SIG-M5 (cell line): ENCODE results near the gene CAV3.

Source experiments
- DNase-seq: peaks from one replicate; lab custom pipeline; 2025; lab: John Stamatoyannopoulos, UW

CAV3 gene

DNA sequence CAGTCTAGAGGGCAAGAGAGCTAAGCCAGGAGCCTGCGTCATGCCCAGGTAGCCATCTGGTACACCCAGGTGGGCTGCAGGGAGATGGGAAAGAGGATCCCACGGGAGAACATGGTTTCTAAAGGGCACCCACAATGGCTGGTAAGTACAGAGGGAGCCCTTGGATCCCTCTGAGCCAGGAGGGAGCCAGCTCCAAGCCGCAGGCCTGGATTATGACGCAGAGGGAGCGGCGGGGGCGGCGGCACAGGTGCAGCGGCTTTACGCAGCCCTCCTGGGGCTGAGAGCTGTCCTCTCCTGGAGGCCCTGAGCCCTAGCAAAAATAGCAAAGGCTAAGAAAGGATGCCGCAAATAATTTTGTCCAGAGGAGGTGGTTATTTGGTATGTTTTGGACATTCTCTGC lies 2.8 kb downstream of the CAV3 start:
- no peak for DNase-seq

GRCh38 chr3:8737301-8737700 lies 3.7 kb downstream of the CAV3 start:
- no peak for DNase-seq

DNA sequence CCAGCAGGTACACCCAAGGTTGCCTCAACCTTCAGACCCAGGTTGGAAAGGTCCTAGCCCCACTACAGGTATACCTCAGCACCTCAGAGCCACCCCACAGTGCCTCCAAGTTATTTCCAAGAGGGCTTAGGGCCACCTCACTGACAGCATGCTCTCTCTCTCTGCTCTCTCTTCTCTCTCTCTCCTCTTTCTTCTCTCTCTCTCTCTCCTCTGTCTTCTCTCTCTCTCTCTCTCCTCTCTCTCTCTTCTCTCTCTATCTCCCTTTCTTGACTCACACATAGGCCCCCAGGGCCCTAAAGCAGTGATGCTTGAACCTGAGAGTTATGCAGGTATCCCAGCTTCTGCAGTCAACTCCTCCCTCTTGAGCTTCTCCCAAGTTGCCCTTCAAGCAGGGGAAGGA lies 4.2 kb downstream of the CAV3 start:
- DNase-seq = no peak

DNA sequence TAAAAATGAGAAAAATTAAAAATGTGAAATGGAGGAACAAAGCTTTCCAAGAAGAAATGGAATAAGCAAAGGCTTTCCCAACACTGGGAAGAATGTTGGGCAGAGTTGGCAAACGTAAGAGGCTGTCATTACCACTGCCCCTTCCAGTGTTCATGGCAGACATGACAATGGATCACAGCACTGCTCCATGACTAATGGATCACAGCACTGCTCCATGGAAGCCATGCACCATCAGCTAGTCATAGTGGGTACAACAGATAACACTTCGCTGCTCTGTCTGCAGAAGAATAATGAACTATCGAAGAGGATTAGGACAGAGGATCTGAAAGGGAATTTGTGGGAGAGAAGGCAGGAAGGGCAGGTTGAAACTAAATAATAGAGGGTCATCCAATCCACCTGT lies 5.0 kb downstream of the CAV3 start:
- no peak for DNase-seq

DNA sequence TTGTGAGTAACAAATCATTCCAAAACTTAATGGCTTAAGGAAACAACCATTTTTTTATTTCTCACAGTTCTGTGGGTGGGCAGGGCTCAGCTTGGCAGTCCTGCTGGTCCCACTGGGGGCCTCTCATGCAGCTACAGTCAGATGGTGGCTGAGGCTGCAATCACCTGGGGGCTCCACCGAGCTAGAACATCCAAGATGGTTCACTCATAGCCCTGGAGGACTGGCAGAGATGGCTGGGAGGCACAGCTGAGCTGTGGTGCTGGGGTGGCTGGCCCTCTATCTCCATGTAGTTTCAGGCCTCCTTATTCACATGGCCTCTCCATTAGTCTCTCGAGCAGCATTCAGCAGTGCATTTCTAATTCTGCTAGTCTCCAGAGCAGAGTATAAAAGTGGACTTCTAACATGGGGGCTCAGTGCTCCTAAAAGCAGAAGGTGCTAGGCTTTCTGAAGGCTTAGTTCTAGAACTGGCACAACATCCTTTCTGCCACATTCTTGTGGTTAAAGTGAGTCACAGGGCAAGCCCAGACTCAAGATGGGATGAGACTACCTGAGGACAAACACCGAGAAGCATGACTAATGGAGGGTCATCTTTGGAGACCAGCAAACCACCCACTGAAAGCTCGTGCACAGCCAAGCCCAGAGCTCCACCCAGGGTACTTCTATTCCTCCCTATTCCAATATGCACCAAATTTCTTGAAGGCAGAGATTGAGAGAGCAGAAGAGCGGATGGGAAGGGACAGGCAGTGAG lies 6.3 kb downstream of the CAV3 start:
- no peak for DNase-seq

DNA sequence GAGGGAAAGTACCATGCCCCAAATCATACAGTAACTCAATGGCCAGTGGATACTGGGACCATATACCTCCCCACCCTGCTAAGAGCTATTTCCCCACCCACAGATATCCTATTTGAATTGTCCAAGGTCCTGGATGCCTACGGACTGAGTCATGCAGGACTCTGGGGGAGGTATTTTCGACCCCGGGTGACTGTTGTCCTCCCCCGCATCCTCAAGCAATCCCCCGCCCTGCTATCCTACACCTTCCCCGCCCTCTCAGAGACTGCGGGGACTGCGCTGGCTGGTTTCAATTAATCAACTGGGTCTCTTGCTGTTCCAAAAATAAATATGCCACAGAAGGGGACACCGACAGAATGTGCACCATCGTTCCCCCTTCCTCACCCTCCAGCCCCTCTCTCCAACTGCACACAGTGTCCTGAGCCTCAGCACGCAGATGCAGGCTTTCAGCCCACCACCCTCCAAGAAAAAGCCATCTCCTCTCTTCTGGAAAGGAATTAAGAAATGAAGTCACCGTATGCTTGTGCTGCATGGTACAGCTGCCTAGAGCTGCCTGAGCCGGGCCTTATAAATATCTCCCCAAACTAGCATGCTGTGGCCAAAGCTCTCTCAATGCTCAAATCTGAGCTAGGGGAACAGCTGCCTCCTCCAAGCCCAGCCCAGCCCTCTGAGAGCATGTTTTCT lies 8.1 kb downstream of the CAV3 start:
- DNase-seq = no peak

GRCh38 chr3:8743021-8743601 lies 9.5 kb downstream of the CAV3 start:
- DNase-seq = no peak

GRCh38 chr3:8743911-8744310 lies 10.3 kb downstream of the CAV3 start:
- DNase-seq = no peak

DNA sequence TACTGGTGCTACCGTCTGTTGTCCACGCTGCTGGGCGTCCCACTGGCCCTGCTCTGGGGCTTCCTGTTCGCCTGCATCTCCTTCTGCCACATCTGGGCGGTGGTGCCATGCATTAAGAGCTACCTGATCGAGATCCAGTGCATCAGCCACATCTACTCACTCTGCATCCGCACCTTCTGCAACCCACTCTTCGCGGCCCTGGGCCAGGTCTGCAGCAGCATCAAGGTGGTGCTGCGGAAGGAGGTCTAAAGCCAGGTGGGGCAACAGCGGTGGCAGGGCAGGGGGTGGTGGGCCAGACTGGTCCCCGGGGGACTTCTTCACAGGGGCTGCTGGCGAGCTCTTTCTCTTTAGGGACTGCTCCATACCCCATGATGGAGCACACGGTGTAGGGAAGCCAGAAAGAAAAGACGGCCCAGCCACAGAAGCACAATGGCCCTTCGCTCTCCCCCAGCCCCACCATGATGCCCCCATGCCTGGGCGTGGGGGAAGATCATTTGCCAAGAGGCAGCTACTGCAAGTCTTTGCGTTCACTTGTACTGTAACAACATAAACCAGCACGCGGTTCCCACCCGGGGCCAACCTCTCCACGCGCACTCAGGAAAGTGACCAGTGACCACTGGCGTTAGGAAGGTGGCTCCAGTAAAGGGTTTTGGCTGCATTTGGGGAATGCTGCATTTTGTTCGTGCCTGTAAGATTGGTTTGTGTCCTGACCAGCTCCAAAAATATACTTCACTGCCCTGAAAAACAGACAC lies 12.2 kb downstream of the CAV3 start:
- DNase-seq = no peak

GRCh38 chr3:8746780-8747345 lies 13.3 kb downstream of the CAV3 start:
- no peak for DNase-seq

GRCh38 chr3:8749316-8749715 lies 15.7 kb downstream of the CAV3 start:
- no peak for DNase-seq

DNA sequence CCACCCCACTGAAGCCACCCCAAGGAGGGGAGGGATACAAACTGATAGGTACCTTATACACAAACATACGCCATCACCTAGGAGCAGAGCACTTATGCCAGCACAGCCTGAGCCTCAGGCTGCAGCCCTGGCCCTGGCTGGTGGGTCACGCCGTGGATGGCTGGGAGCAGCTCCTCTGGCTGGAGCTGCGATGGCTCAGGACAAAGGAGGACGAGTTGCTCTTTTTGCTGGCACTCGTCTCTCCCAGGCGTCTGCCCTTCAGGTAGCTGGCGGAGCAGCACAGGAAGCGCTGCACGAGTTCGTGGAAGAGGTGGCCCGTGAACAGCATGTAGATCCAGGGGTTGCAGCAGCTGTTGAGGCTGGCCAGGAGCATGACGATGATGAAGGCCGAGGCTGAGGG lies 19.2 kb downstream of the CAV3 start:
- no peak for DNase-seq

DNA sequence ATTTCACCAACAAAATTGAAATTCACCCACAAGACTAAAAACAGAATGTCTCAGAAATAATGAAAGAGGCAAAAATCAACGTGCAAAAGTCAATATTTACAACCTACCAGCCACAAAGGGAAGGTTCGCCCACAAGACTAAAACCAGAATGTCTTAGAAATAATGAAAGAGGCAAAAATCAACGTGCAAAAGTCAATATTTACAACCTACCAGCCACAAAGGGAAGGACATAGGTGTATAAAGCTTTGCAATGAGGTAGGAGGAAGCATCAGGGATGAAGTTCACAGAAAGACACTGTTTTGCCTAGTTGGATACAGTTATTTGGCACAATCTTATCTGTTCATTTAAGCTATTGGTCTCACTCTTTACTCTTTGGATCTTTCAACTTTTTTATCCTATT lies 21.5 kb downstream of the CAV3 start:
- DNase-seq = no peak

DNA sequence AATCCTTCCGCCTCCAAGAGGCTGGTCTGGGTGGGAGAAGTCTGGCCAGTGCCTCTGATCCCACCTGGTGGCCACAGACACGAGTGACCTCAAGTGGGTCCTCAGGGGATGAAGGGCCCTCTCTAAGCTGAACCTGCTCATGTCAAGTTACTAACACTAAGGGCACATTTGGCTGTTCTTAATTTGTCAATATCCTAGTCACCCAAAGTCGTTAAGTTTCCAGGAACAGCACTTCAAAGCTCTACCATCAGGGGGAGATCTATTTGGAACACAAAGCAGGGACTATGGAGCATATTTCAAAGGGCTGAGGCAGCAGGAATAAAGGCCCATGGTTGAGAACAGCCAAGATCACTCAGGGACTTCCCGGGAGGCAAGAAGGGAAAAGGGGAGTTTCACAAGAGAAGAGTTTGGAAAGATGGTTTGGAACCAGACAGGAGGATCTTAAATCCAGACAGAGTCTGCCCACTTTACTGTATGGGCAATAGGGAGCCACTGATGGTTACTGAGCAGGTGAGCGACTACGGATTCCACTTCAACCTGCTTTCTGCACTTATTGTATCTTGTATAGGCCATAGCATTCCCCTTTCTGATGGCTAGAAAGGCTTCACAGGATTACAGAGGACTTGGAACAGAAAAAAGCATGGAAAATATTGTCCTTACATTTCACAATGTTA lies 22.1 kb downstream of the CAV3 start:
- DNase-seq = no peak

DNA sequence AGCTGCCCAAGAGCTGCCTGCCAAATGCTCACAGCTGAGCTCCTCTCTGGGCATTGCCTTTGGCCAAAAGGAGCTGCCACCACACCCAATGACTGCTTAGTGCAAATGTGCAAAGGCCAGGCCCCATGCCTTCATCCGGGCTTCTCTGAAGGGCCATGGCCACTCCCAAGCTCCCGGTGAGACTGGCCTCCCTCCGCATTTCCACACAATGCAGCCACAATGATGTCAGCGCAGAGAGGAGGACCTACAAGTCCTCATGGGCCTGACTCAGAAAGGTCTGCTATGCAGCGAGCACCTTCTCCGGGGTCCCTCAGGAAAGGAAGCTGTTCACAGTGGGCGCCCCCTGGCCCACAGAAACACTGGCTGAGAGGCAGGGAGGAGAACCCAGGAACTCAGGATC lies 23.1 kb downstream of the CAV3 start:
- no peak for DNase-seq

DNA sequence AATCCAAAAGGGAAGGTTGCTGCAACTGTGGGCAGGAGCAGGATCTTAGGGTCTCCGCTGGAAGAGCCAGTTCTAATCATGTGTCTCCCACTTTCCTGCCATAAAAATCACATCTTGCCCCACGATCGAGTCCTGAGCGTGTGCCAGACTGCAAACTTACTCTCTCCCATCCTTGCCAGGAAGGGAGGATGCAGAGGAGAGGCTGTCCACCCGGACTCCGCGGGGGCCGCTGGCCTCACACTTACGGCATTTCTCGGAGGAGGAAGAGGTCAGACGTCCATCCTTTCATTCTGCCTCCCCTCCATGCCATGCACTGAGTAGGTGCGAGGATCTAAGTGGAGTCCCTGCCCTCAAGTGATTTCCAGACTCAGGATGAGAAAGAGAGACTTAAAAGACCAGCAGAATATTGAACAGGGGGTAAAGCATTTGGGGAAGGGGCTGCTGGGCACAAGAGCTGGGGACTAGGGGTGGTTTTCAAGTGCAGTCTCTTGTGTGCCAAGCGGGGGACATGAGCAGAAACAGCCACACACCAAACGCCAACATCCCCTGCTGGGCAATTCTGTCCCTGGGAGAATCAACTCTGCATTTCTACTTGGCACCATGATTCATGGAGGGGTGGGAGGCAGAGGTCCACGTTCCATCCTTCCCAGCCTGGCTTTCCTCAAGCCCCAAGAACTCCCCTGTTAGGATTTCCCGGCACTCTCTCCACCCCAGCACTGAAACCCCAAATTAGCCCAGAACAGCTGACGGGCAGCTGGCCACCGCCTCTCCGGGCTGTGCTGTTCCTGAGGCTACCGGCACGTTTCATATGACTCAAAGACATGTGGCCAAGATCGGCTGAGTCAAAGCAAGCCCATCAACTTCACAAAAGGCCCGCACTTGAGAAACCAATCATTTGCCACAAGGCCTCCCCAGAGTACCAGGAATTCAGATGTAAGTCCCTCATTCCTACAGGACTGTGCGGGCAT lies 24.2 kb downstream of the CAV3 start:
- no peak for DNase-seq

DNA sequence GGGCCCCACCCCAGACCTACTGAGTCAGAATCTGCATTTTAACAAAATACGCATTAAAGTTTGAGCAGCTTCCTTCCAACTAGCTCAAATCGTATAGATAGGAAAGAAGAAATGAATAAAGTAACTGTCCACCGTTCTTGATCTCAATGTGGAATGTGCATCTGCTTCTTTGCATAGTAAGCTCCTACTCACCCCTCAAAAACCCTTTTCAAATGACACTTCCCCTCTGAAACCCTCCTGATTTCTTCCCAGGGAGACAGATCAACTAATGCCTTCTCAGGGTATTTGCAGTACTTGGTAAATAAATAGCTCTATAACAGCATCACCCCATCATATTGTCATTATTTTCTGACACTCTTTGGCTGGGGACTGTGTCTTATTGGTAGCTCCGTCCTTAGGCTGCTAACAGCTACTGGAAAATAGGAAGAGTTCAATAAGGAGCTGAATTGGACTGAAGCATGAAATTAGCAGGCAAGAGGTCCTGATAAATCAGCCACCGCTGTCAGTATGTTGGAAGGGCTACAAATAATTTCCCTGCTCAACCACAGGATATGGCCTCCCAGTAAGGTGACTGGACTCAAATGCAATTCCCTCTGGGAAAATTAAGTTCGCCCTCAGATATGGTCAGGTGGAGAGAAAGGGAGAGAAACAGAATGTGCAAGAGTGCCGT lies 25.6 kb downstream of the CAV3 start:
- no peak for DNase-seq

DNA sequence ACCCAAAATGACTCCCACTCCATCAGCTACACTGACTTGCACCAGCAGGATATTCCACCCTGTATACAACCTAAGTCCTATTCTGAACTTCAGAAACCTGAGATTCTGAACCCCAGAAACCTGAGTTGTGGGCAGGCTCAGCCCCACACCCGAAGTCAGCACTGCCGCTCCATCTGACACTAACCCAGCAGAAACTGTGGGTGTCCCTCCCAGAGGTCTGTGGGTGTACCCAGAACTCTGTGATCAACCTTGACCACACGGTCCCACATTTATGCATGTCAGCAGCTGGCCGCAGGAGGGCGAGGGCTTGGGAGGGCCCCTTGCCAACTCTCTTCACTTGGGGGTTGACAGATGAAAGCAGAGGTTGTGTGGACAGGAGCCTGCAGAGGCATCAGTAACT lies 26.5 kb downstream of the CAV3 start:
- DNase-seq = no peak

- no peak for DNase-seq
Measured at GRCh38 chr3:8760506-8760905, 26.9 kb downstream of the CAV3 start.

GRCh38 chr3:8761866-8762265 lies 28.3 kb downstream of the CAV3 start:
- DNase-seq = no peak
